ENCODE data around the gene IRF4. TPM values are rescaled to one million over a fixed set of nuclear protein-coding genes. Genes with fewer than 3 reads are reported as not detected.

The IRF4 gene
- total RNA-seq, 6 experiments from 2014 or later, result not detected

GRCh38 chr6:397056-397455 is 5.5 kb downstream of the IRF4 start:
- Mint-ChIP-seq H3K9me3 (peaks cover 4% of the 10 kb centered on the region; the same call in 1 of the 2 replicates), H3K4me3 (no peak overlapping the region), H3K27ac (no peak overlapping the region), H3K36me3 (ENCODE audit: low read depth) (peaks cover 6% of the 10 kb centered on the region), H3K27me3 (ENCODE audit: insufficient read depth) (peaks cover 25% of the 10 kb centered on the region), H3K4me1 (ENCODE audit: low read depth) (peaks cover 7% of the 10 kb centered on the region)
- DNase-seq, result no peak
- no peak for TF ChIP-seq CTCF (IDR thresholded peaks at IDR 0.05)

- Mint-ChIP-seq H3K4me3 (no peak overlapping the region), H3K4me1 (ENCODE audit: low read depth) (peaks cover 7% of the 10 kb centered on the region), H3K27me3 (ENCODE audit: insufficient read depth) (peaks cover 29% of the 10 kb centered on the region), H3K9me3 (peaks cover 4% of the 10 kb centered on the region; the same call in 1 of the 2 replicates), H3K27ac (no peak overlapping the region), H3K36me3 (ENCODE audit: low read depth) (peaks cover 6% of the 10 kb centered on the region)
- no peak for TF ChIP-seq CTCF (IDR thresholded peaks at IDR 0.05)
- no peak for DNase-seq
Observed at GRCh38 chr6:397604-398003, 6.1 kb downstream of the IRF4 start.

- H3K27ac Mint-ChIP-seq, result no peak overlapping the region
- H3K27me3 Mint-ChIP-seq (ENCODE audit: insufficient read depth), result peaks cover 28% of the 10 kb centered on the region
- peaks cover 6% of the 10 kb centered on the region for H3K36me3 Mint-ChIP-seq (ENCODE audit: low read depth)
- no peak for DNase-seq
- H3K4me1 Mint-ChIP-seq (ENCODE audit: low read depth), result peaks cover 7% of the 10 kb centered on the region
- H3K9me3 Mint-ChIP-seq, result peaks cover 4% of the 10 kb centered on the region; the same call in 1 of the 2 replicates
- no peak overlapping the region for H3K4me3 Mint-ChIP-seq
- no peak for TF ChIP-seq CTCF (IDR thresholded peaks at IDR 0.05)
Observed at GRCh38 chr6:398065-398464, 6.5 kb downstream of the IRF4 start.

DNA sequence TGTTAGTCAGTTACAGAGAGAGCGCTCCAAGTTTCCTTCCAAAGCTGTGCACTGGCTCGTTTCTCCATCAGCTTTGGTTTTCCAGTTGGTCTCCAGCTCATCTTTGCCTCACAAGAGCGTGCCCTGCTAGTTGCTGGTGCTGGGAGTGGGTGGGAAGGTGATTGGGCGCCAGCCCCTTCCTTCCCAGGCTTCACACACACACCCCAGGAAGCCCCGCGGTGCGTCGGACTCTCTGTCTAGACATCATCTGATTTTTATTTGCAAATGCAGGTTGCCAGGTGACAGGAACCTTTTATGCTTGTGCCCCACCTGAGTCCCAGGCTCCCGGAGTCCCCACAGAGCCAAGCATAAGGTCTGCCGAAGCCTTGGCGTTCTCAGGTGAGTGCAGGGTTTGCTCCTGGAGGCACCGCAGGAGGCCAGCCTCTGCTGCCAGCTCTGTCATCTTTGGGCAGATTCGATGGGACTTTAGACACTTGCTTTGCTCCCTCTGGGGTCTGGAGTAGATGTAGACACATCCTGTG is 7.1 kb downstream of the IRF4 start:
- peaks cover 26% of the 10 kb centered on the region for H3K27me3 Mint-ChIP-seq (ENCODE audit: insufficient read depth)
- H3K27ac Mint-ChIP-seq, result no peak overlapping the region
- DNase-seq, result no peak
- TF ChIP-seq CTCF (IDR thresholded peaks at IDR 0.05), result no peak
- peaks cover 4% of the 10 kb centered on the region for H3K36me3 Mint-ChIP-seq (ENCODE audit: low read depth)
- H3K9me3 Mint-ChIP-seq, result peaks cover 6% of the 10 kb centered on the region; the same call in 1 of the 2 replicates
- no peak overlapping the region for H3K4me3 Mint-ChIP-seq
- peaks cover 4% of the 10 kb centered on the region for H3K4me1 Mint-ChIP-seq (ENCODE audit: low read depth)

DNA sequence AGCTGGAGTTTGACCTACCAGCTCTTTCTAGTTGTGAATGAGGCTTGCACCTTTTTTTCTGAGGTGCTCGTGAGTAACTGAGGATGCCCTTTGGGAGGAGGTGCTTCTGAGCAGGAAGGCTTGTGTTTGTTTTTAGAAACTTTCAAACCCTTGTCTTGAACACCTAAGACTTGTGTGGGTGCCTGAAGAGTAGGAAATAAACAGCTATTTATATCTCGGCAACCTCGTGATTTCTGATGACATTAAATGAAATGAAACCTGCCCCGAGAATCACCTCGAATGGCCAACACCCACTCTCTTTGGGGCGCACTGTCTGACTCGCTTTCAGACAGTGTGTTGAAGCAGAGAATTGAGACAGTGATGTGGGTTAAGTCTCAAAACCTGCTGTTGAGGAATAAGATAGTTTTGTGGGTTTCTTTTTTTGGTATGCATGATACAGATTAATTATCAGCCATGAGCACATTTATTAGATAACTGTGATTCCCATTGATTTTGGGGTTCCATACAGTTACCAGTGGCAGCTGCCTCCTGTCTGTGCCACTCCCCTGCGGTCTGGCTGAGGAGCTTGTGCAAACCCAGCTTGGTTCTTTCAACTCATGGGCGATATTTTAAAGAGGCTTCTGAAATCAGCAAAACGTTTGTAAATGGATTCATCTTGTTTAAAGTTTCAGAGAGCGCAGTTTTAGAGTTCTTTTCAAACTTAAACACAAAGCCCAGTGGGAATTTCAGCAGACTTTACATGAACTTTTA is 8.4 kb downstream of the IRF4 start:
- Mint-ChIP-seq H3K4me3 (no peak overlapping the region), H3K36me3 (ENCODE audit: low read depth) (peaks cover 9% of the 10 kb centered on the region; the same call in 1 of the 2 replicates), H3K27me3 (ENCODE audit: insufficient read depth) (peaks cover 17% of the 10 kb centered on the region), H3K9me3 (peaks cover 17% of the 10 kb centered on the region; the same call in 1 of the 2 replicates), H3K27ac (no peak overlapping the region), H3K4me1 (ENCODE audit: low read depth) (no peaks in the 10 kb centered on the region)
- no peak for TF ChIP-seq CTCF (IDR thresholded peaks at IDR 0.05)
- DNase-seq, result no peak
